A549 (cell line): Measurements from ENCODE around the gene PPP5C.

Source experiments
- BCL3 ChIP-seq: fragments of >200 bp; sonication (Bioruptor Twin); formaldehyde crosslinking; IDR thresholded peaks from 3 replicates; pipeline ENCODE4 v1.6.1; 2016
- CBX2 ChIP-seq: fragments of 200-600 bp; sonication (generic); IDR thresholded peaks from 2 replicates; pipeline ENCODE4 v1.6.1; 2016; ENCODE audit warnings: low read depth, mild to moderate bottlenecking, borderline replicate concordance
- CBX8 ChIP-seq: fragments of 200-600 bp; sonication (generic); IDR thresholded peaks from 2 replicates; pipeline ENCODE4 v1.6.1; 2016
- CEBPB ChIP-seq, 2 experiments: fragments of >200 bp in 1 of 2; sonication (Bioruptor Twin) in 1 of 2; formaldehyde crosslinking in 1 of 2; IDR thresholded peaks; 2 replicates each; pipeline ENCODE4 v1.6.1; 2012 to 2016
- CTCF ChIP-seq: fragments of >200 bp; sonication (Bioruptor Twin); formaldehyde crosslinking; IDR thresholded peaks from 3 replicates; pipeline ENCODE4 v1.5.1; 2016
- ELK1 ChIP-seq: fragments of 150-350 bp; IDR thresholded peaks from 2 replicates; pipeline ENCODE4 v1.6.1; 2014; ENCODE audit warnings: low read depth, mild to moderate bottlenecking, low read length
- POLR2A ChIP-seq: IDR thresholded peaks from 2 replicates; pipeline ENCODE4 v1.6.1; 2012; ENCODE audit warnings: mild to moderate bottlenecking, low read length
- RAD21 ChIP-seq, 2 experiments: fragments of >200 bp in 1 of 2; sonication (Bioruptor Twin) in 1 of 2; formaldehyde crosslinking in 1 of 2; IDR thresholded peaks in 1 of 2; conservative IDR thresholded peaks in 1 of 2; 2 replicates in 1 of 2; 3 replicates in 1 of 2; pipeline ENCODE4 v1.6.1; 2012 to 2018; ENCODE audit warnings: inconsistent platforms in 1 of 2
- RCOR1 ChIP-seq: fragments of 150-350 bp; IDR thresholded peaks from 2 replicates; pipeline ENCODE4 v1.6.1; 2014; ENCODE audit warnings: antibody characterized with exemption, low read length, low read depth
- SMC3 ChIP-seq: fragments of >200 bp; sonication (Bioruptor Twin); formaldehyde crosslinking; IDR thresholded peaks from 3 replicates; pipeline ENCODE4 v1.6.1; 2018; ENCODE audit warnings: inconsistent platforms
- TF ChIP-seq, protein P1 (sequence below): IDR thresholded peaks from 2 replicates; pipeline ENCODE4 v1.6.1; 2012; ENCODE audit warnings: low read depth, borderline replicate concordance
- TF ChIP-seq, protein P2 (sequence below): fragments of 450-650 bp; IDR thresholded peaks from 2 replicates; pipeline ENCODE4 v1.6.1; 2014; ENCODE audit warnings: antibody characterized with exemption
- TF ChIP-seq, protein P3 (sequence below): IDR thresholded peaks from 2 replicates; pipeline ENCODE4 v1.6.1; 2012

- no peak for TF ChIP-seq POLR2A
- no peak for TF ChIP-seq RCOR1
- no peak for TF ChIP-seq ELK1
- TF ChIP-seq, protein P1, sequence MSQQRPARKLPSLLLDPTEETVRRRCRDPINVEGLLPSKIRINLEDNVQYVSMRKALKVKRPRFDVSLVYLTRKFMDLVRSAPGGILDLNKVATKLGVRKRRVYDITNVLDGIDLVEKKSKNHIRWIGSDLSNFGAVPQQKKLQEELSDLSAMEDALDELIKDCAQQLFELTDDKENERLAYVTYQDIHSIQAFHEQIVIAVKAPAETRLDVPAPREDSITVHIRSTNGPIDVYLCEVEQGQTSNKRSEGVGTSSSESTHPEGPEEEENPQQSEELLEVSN: no peak
- TF ChIP-seq, protein P2, sequence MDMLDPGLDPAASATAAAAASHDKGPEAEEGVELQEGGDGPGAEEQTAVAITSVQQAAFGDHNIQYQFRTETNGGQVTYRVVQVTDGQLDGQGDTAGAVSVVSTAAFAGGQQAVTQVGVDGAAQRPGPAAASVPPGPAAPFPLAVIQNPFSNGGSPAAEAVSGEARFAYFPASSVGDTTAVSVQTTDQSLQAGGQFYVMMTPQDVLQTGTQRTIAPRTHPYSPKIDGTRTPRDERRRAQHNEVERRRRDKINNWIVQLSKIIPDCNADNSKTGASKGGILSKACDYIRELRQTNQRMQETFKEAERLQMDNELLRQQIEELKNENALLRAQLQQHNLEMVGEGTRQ: no peak
- TF ChIP-seq CBX8: no peak
- no peak for TF ChIP-seq CTCF
- no peak for TF ChIP-seq CBX2
- TF ChIP-seq SMC3: no peak
- TF ChIP-seq RAD21 (conservative IDR thresholded peaks at IDR 0.05 in 1 of 2, IDR thresholded peaks at IDR 0.05 in 1 of 2): no peak
- TF ChIP-seq, protein P3, sequence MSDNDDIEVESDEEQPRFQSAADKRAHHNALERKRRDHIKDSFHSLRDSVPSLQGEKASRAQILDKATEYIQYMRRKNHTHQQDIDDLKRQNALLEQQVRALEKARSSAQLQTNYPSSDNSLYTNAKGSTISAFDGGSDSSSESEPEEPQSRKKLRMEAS: no peak
- TF ChIP-seq CEBPB (IDR thresholded peaks at IDR 0.05): no peak
- TF ChIP-seq BCL3: no peak
Observed at GRCh38 chr19:46376241-46377153, 29.6 kb downstream of the PPP5C start.
